GM12873 (cell line): ENCODE data around the gene PPP2R1B.

Source experiments
- CTCF ChIP-seq: IDR thresholded peaks from 2 replicates; pipeline ENCODE4 v1.5.1; 2012; ENCODE audit warnings: low read depth, mild to moderate bottlenecking, moderate library complexity, low read length, control low read depth; ENCODE audit not compliant: insufficient read depth; ENCODE audit errors: missing control alignments

Gene PPP2R1B

GRCh38 chr11:111808063-111808588, 41.9 kb upstream of the PPP2R1B start:
- TF ChIP-seq CTCF: no peak

- TF ChIP-seq CTCF: no peak
Observed at GRCh38 chr11:111807076-111807475, 40.9 kb upstream of the PPP2R1B start.

GRCh38 chr11:111801135-111801534, 34.9 kb upstream of the PPP2R1B start:
- TF ChIP-seq CTCF: no peak

- no peak for TF ChIP-seq CTCF
Observed at GRCh38 chr11:111798279-111798678, 32.1 kb upstream of the PPP2R1B start.

- no peak for TF ChIP-seq CTCF
Observed at GRCh38 chr11:111797145-111797581, 31.0 kb upstream of the PPP2R1B start.

- TF ChIP-seq CTCF: no peak
Observed at GRCh38 chr11:111796696-111797095, 30.5 kb upstream of the PPP2R1B start.

GRCh38 chr11:111795334-111795985, 29.3 kb upstream of the PPP2R1B start:
- no peak for TF ChIP-seq CTCF

GRCh38 chr11:111793863-111794262, 27.7 kb upstream of the PPP2R1B start:
- TF ChIP-seq CTCF: no peak
